ENCODE measurements around the gene PTF1A. TPM values are rescaled to one million over a fixed set of nuclear protein-coding genes. Genes with fewer than 3 reads are reported as not detected.

The PTF1A gene
- total RNA-seq, 1 donor from 2014 or later, result 50.7 TPM

- DNase-seq (ENCODE audit: low spot score, unreplicated experiment), result no peak
- Mint-ChIP-seq H3K27ac (peak overlapping the region; percentile 13), H3K27me3 (peaks cover 66% of the 10 kb centered on the region), H3K4me3 (ENCODE audit: low read depth) (peak overlapping the region; percentile 69), H3K4me1 (ENCODE audit: low read depth) (peaks cover 32% of the 10 kb centered on the region), H3K36me3 (ENCODE audit: insufficient read depth) (peaks cover 6% of the 10 kb centered on the region), H3K9me3 (ENCODE audit: low read depth) (no peaks in the 10 kb centered on the region)
- no peak for TF ChIP-seq CTCF (IDR thresholded peaks at IDR 0.05; ENCODE audit: unreplicated experiment)
These were observed 2.4 kb downstream of the PTF1A start for GRCh38 chr10:23194471-23194965.

- peaks cover 34% of the 10 kb centered on the region for H3K4me1 Mint-ChIP-seq (ENCODE audit: low read depth)
- H3K4me3 Mint-ChIP-seq (ENCODE audit: low read depth), result peak overlapping the region; percentile 69
- no peaks in the 10 kb centered on the region for H3K9me3 Mint-ChIP-seq (ENCODE audit: low read depth)
- TF ChIP-seq CTCF (IDR thresholded peaks at IDR 0.05; ENCODE audit: unreplicated experiment), result no peak
- peaks cover 6% of the 10 kb centered on the region for H3K36me3 Mint-ChIP-seq (ENCODE audit: insufficient read depth)
- DNase-seq (ENCODE audit: low spot score, unreplicated experiment), result no peak
- peaks cover 66% of the 10 kb centered on the region for H3K27me3 Mint-ChIP-seq
- no peak overlapping the region for H3K27ac Mint-ChIP-seq
These were observed 3.1 kb downstream of the PTF1A start for GRCh38 chr10:23194966-23195845.

- Mint-ChIP-seq H3K4me1 (ENCODE audit: low read depth) (peaks cover 36% of the 10 kb centered on the region), H3K27me3 (peaks cover 66% of the 10 kb centered on the region), H3K9me3 (ENCODE audit: low read depth) (no peaks in the 10 kb centered on the region), H3K4me3 (ENCODE audit: low read depth) (peak overlapping the region; percentile 51), H3K36me3 (ENCODE audit: insufficient read depth) (peaks cover 6% of the 10 kb centered on the region), H3K27ac (peak overlapping the region; percentile 52)
- DNase-seq (ENCODE audit: low spot score, unreplicated experiment), result no peak
- TF ChIP-seq CTCF (IDR thresholded peaks at IDR 0.05; ENCODE audit: unreplicated experiment), result no peak
These were observed 3.9 kb downstream of the PTF1A start for GRCh38 chr10:23195846-23196600.

GRCh38 chr10:23196915-23197314, 4.8 kb downstream of the PTF1A start:
- H3K4me3 Mint-ChIP-seq (ENCODE audit: low read depth), result no peak overlapping the region

More at GRCh38 chr10:23196915-23197314, 4.8 kb downstream of the PTF1A start:
- H3K36me3 Mint-ChIP-seq (ENCODE audit: insufficient read depth), result peaks cover 6% of the 10 kb centered on the region
- H3K27ac Mint-ChIP-seq, result peak overlapping the region; percentile 77
- DNase-seq (ENCODE audit: low spot score, unreplicated experiment), result no peak
- no peak for TF ChIP-seq CTCF (IDR thresholded peaks at IDR 0.05; ENCODE audit: unreplicated experiment)
- H3K4me1 Mint-ChIP-seq (ENCODE audit: low read depth), result peaks cover 42% of the 10 kb centered on the region
- no peaks in the 10 kb centered on the region for H3K9me3 Mint-ChIP-seq (ENCODE audit: low read depth)
- peaks cover 63% of the 10 kb centered on the region for H3K27me3 Mint-ChIP-seq

Data from progenitor cell of endocrine pancreas (in vitro differentiated cells).